SK-MEL-5 (cell line): ENCODE measurements around the gene SPG21. TPM values are rescaled to one million over a fixed set of nuclear protein-coding genes. Genes with fewer than 3 reads are reported as not detected.

Experiments used
- DNase-seq: peaks from one replicate; pipeline ENCODE4 v3.0.0-alpha.2; 2016; ENCODE audit warnings: low read depth, low spot score
- in situ Hi-C: cut with HindIII; loops from 2 replicates; pipeline ENCODE4 v1.10.0; 2016; ENCODE audit warnings: low sequenced_read_pairs, high pct_unique_total_duplicates, low pct_unique_long_range_greater_than_20kb
- total RNA-seq: library from RNA; depleted of rRNA; stranded (reverse); fragments of >200 nt; shearing (Covaris generic); gene quantifications from 2 replicates; pipeline ENCODE4 v1.2.3, GENCODE V29; 2014; rRNA removed

The SPG21 gene
- total RNA-seq, 1 experiment from 2014 or later: 64.9 TPM

GRCh38 chr15:64921711-64922110 lies 68.0 kb downstream of the SPG21 start:
- in situ Hi-C loops: no loop called here
- no peak for DNase-seq

- DNase-seq: no peak
- in situ Hi-C loops: no loop called here
Measured at GRCh38 chr15:64919721-64920120, 70.0 kb downstream of the SPG21 start.

GRCh38 chr15:64917211-64917610 lies 72.5 kb downstream of the SPG21 start:
- in situ Hi-C loops: no loop called here
- DNase-seq: no peak

GRCh38 chr15:64916365-64916764 lies 73.3 kb downstream of the SPG21 start:
- DNase-seq: no peak
- in situ Hi-C loops: no loop called here

DNA sequence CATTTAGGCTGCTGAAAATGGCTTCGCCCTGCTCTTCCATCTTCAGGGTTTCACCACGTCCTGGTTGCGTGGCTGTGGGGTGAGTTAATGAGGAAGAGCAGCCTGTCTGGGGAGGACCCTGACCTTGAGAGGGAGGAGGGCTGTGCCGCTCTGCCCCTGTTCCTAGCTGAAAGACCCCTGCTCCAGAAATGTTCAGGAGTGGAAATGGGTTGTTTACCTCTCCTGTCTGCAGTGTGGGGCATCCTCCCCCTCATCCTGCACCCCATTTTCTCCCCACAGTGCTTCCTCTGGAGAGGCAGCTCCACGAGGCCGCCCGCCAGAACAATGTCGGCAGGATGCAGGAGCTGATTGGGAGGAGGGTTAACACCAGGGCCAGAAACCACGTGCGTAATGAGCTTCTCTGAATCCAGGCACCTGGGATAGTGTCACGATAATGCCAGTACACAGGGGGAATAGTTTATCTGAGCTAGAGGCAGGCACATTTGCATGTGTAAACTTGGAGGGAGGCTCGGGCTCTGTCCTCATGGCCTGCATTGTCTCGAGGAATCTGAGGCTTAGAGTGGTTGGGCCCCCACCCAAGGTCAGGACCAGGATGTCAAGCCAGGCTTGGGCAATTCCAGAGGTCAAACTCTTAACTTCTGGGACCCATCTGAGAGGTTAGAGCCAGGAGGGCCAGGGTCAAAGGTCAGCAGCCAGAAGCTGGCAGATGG lies 74.0 kb downstream of the SPG21 start:
- in situ Hi-C loops: no loop called here
- DNase-seq: no peak

Other genes with a start within 250 kb of the SPG21 start
- 1.1 and 1.4 TPM in 2 replicates for gene RBPMS2, start 214.3 kb downstream of the SPG21 start, total RNA-seq
- gene PIF1, start 164.3 kb downstream of the SPG21 start, total RNA-seq: 7.0 and 9.3 TPM in 2 replicates
- 35.4 and 37.1 TPM in 2 replicates for gene PLEKHO2, start 148.0 kb downstream of the SPG21 start, total RNA-seq
- gene ANKDD1A, start 78.0 kb downstream of the SPG21 start, total RNA-seq: 1.5 and 1.7 TPM in 2 replicates
- 33.6 and 43.9 TPM in 2 replicates for gene MTFMT, start 39.7 kb upstream of the SPG21 start, total RNA-seq
- gene SLC51B, start 55.5 kb upstream of the SPG21 start, total RNA-seq: 0.24 TPM in 1 of 2 replicates, not detected in the other
- gene RASL12, start 78.1 kb upstream of the SPG21 start, total RNA-seq: not detected in 2 replicates
- gene KBTBD13, start 86.8 kb upstream of the SPG21 start, total RNA-seq: not detected in 2 replicates
- gene UBAP1L, start 125.3 kb upstream of the SPG21 start, total RNA-seq: 31.1 and 31.5 TPM in 2 replicates
- 25.5 and 27.5 TPM in 2 replicates for gene PDCD7, start 143.9 kb upstream of the SPG21 start, total RNA-seq
- gene CLPX, start 195.4 kb upstream of the SPG21 start, total RNA-seq: 44.6 and 46.2 TPM in 2 replicates
- 0.13 TPM in 1 of 2 replicates, not detected in the other for gene CILP, start 221.6 kb upstream of the SPG21 start, total RNA-seq